Vagina (tissue), 2 donors: ENCODE results near the gene CHRNA7. TPM values are rescaled to one million over a fixed set of nuclear protein-coding genes. Genes with fewer than 3 reads are reported as not detected.

ENCODE experiments used
- DNase-seq, 2 donors: peaks; one replicate each; pipeline ENCODE4 v3.0.0-alpha.2; 2017; ENCODE audit errors: extremely low spot score in 2 of 2
- H3K27ac ChIP-seq: fragments of 200-600 bp; sonication (generic); one replicate; pipeline ENCODE4 v1.5.1; 2019
- H3K27me3 ChIP-seq: fragments of 200-600 bp; sonication (generic); one replicate; pipeline ENCODE4 v1.5.1; 2019
- H3K36me3 ChIP-seq, 2 donors: fragments of 200-600 bp; sonication (generic); one replicate each; pipeline ENCODE4 v1.5.1; 2017 to 2019
- H3K4me1 ChIP-seq: fragments of 200-600 bp; sonication (generic); one replicate; pipeline ENCODE4 v1.5.1; 2019
- H3K4me3 ChIP-seq, 2 donors: fragments of 200-600 bp; sonication (generic); 1 replicate in 1 of 2; 2 replicates in 1 of 2; pipeline ENCODE4 v1.5.1; 2016 to 2019
- H3K9me3 ChIP-seq: fragments of 200-600 bp; sonication (generic); one replicate; pipeline ENCODE4 v1.5.1; 2019
- POLR2A ChIP-seq, 2 donors: fragments of 450-650 bp; IDR thresholded peaks; one replicate each; pipeline ENCODE4 v1.6.1; 2017; ENCODE audit warnings: antibody characterized with exemption in 2 of 2, mild to moderate bottlenecking in 2 of 2, moderate library complexity in 2 of 2
- POLR2AphosphoS5 ChIP-seq, 2 donors: sonication (generic); formaldehyde crosslinking; IDR thresholded peaks; one replicate each; pipeline ENCODE4 v1.9.0; 2017; ENCODE audit warnings: antibody characterized with exemption in 2 of 2, mild to moderate bottlenecking in 2 of 2, low read depth in 1 of 2; ENCODE audit not compliant: insufficient read depth in 1 of 2
- intact Hi-C: fragments of 100-400 bp; cut with DNase I; formaldehyde crosslinking; loops from one replicate; pipeline ENCODE4 v1.15.1; 2023
- total RNA-seq: library from RNA; depleted of rRNA; stranded (reverse); fragments of >200 nt; gene quantifications from one replicate; pipeline ENCODE4 v1.2.3, GENCODE V29; 2016
- TF ChIP-seq, protein P1 (sequence below), 3 experiments: fragments of 450-650 bp in 2 of 3; fragments of 200-600 bp in 1 of 3; sonication (generic) in 1 of 3; IDR thresholded peaks; one replicate each; pipeline ENCODE4 v1.5.1; 2017 to 2019; ENCODE audit warnings: antibody characterized with exemption in 3 of 3, mild to moderate bottlenecking in 2 of 3, moderate library complexity in 2 of 3

The CHRNA7 gene
- total RNA-seq, 1 donor from 2014 or later = 10.1 TPM

DNA sequence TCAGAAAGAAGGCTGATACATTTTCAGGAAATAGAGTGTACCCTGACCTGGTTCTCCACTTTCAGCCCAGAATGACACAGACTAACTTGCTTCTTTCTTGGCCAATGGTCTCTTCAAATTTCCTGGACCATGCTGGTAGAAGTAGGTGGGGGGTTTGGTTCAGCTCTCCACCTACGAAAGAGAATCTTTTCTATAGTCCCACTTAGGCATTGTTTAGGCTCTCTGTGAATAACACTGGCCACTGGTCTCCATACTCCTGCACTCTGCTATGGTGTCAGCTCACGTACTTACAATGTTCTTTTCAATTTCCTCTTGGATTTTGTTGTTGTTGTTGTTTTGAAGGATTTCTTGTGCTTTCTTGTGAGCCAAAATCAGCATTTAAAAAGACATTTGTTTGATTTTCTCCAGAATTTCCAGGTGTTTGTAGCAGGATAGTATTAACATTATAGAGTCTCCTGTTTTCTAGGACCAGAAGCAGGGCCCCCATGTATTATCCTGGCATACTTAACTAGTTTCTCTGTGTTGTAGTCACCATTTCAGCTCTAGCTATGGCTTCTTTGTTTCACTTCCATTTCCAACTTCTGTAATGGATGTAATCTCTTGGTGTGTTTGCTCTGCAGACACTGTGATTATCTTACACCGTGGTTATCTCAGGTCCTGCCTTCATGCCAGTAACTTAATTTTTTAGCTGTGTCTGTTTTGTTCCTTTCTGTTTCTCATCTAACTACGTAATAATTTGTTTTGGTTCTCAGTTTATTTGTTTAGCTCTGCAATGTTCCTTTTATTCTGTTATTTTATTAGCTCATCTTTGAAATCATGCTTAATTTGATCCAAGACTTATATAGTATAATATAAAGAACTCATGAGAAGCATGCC is 61.4 kb downstream of the CHRNA7 start:
- Histone ChIP-seq H3K36me3 (no peaks in the 10 kb centered on the region), H3K27ac (no peak overlapping the region), H3K4me1 (no peaks in the 10 kb centered on the region), H3K27me3 (no peaks in the 10 kb centered on the region), H3K4me3 (no peak overlapping the region), H3K9me3 (no peaks in the 10 kb centered on the region)
- intact Hi-C loops = no loop called here
- DNase-seq = no peak
- TF ChIP-seq POLR2A (IDR thresholded peaks at IDR 0.05) = no peak
- TF ChIP-seq POLR2AphosphoS5 (IDR thresholded peaks at IDR 0.05; ENCODE audit: insufficient read depth in 1 of 2, low read depth in 1 of 2) = no peak
- TF ChIP-seq, protein P1, sequence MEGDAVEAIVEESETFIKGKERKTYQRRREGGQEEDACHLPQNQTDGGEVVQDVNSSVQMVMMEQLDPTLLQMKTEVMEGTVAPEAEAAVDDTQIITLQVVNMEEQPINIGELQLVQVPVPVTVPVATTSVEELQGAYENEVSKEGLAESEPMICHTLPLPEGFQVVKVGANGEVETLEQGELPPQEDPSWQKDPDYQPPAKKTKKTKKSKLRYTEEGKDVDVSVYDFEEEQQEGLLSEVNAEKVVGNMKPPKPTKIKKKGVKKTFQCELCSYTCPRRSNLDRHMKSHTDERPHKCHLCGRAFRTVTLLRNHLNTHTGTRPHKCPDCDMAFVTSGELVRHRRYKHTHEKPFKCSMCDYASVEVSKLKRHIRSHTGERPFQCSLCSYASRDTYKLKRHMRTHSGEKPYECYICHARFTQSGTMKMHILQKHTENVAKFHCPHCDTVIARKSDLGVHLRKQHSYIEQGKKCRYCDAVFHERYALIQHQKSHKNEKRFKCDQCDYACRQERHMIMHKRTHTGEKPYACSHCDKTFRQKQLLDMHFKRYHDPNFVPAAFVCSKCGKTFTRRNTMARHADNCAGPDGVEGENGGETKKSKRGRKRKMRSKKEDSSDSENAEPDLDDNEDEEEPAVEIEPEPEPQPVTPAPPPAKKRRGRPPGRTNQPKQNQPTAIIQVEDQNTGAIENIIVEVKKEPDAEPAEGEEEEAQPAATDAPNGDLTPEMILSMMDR (IDR thresholded peaks at IDR 0.05) = no peak

DNA sequence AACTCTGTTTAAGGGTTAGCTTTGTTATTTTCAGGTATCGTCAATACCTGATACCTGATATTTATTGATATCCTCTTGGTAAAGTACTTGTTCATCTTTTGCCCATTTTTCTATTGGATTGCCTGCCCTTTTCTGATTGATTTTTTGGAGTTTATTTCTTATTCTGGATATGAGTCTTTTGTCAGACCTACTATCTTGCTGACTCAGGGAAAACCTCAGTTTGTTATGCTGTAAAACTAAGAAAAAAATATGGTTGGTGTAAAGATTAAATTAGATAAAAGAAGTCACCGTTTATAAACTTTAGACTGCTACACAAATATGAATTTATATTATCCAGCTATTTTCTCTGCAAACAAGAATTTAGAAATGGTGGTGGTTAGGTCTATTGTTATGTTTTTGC is 65.9 kb downstream of the CHRNA7 start:
- intact Hi-C loops = no loop called here
- H3K9me3 ChIP-seq = no peaks in the 10 kb centered on the region
- no peak overlapping the region for H3K4me3 ChIP-seq
- no peak overlapping the region for H3K27ac ChIP-seq
- DNase-seq = no peak
- H3K27me3 ChIP-seq = no peaks in the 10 kb centered on the region
- TF ChIP-seq POLR2A (IDR thresholded peaks at IDR 0.05) (no peak), POLR2AphosphoS5 (IDR thresholded peaks at IDR 0.05; ENCODE audit: insufficient read depth in 1 of 2, low read depth in 1 of 2) (no peak)
- TF ChIP-seq, protein P1 (IDR thresholded peaks at IDR 0.05) = no peak
- H3K36me3 ChIP-seq = no peaks in the 10 kb centered on the region
- no peaks in the 10 kb centered on the region for H3K4me1 ChIP-seq

DNA sequence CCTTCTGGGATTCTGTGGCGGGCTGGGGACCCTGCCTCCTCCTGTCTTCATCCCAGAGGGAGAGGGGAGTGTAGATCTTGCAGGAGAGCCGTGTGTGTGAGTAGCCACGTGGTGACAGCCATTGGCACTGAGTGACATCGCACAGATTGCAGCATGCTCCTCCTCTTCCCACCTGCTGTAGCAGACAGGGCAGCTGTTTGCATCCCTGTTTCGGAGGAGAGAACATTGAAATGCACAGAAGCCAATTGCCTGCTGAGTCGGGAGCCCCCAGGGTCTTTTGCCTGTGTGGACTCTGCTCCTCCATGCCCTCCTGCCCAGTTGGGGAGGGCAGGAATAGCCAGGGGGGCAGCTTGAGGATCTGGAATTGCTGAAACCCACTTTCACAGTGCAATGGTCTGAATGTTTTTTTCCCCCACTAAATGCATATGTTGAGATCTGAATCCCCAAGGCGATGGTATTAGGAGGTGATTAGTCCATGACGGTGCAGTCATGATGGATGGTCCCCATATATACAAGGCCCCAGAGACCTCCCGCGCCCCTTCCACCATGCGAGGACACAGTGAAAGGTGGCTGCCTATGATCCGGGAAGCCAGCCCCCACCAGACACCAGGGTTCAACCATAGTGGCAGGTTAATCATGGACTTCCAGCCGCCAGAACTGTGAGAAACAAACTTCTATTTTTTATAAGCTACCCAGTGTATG is 66.8 kb downstream of the CHRNA7 start:
- Histone ChIP-seq H3K27ac (no peak overlapping the region), H3K27me3 (no peaks in the 10 kb centered on the region), H3K4me1 (no peaks in the 10 kb centered on the region), H3K36me3 (no peaks in the 10 kb centered on the region), H3K9me3 (no peaks in the 10 kb centered on the region), H3K4me3 (no peak overlapping the region)
- TF ChIP-seq, protein P1 (IDR thresholded peaks at IDR 0.05) = no peak
- TF ChIP-seq POLR2A (IDR thresholded peaks at IDR 0.05) (no peak), POLR2AphosphoS5 (IDR thresholded peaks at IDR 0.05; ENCODE audit: insufficient read depth in 1 of 2, low read depth in 1 of 2) (no peak)
- intact Hi-C loops = no loop called here
- no peak for DNase-seq

- Histone ChIP-seq H3K36me3 (no peaks in the 10 kb centered on the region), H3K27me3 (no peaks in the 10 kb centered on the region), H3K4me3 (no peak overlapping the region), H3K27ac (no peak overlapping the region), H3K9me3 (no peaks in the 10 kb centered on the region), H3K4me1 (no peaks in the 10 kb centered on the region)
- intact Hi-C loops = no loop called here
- DNase-seq = no peak
- TF ChIP-seq POLR2AphosphoS5 (IDR thresholded peaks at IDR 0.05; ENCODE audit: insufficient read depth in 1 of 2, low read depth in 1 of 2) = no peak
- TF ChIP-seq, protein P1 (IDR thresholded peaks at IDR 0.05) = no peak
- TF ChIP-seq POLR2A (IDR thresholded peaks at IDR 0.05) = no peak
Measured at GRCh38 chr15:32098033-32098432, 67.7 kb downstream of the CHRNA7 start.
